Measurements from ENCODE around the gene KLF5. TPM values are rescaled to one million over a fixed set of nuclear protein-coding genes. Genes with fewer than 3 reads are reported as not detected.

The KLF5 gene
- total RNA-seq, 6 donors from 2014 or later = 43.5 to 112 (median 61.8) TPM

- H3K9me3 ChIP-seq = no peaks in the 10 kb centered on the region
- no peaks in the 10 kb centered on the region for H3K4me1 ChIP-seq
- TF ChIP-seq POLR2AphosphoS5 (IDR thresholded peaks at IDR 0.05) (no peak), EP300 (IDR thresholded peaks at IDR 0.05) (no peak), POLR2A (IDR thresholded peaks at IDR 0.05) (no peak), CTCF (IDR thresholded peaks at IDR 0.05) (no peak)
- H3K4me3 ChIP-seq = no peak overlapping the region
- H3K27me3 ChIP-seq = no peaks in the 10 kb centered on the region
- H3K27ac ChIP-seq = no peak overlapping the region
- ATAC-seq (ENCODE audit: low FRiP score in 2 of 2) = no peak
- H3K36me3 ChIP-seq = no peaks in the 10 kb centered on the region
- no peak for DNase-seq
- WGBS, 2 donors = 85 to 88% methylated on average over 3 of the region's 3 CpGs
Measured at GRCh38 chr13:73109969-73110368, 51.2 kb downstream of the KLF5 start.

- Histone ChIP-seq H3K4me3 (no peak overlapping the region), H3K36me3 (no peaks in the 10 kb centered on the region), H3K9me3 (no peaks in the 10 kb centered on the region), H3K27ac (no peak overlapping the region), H3K27me3 (no peaks in the 10 kb centered on the region), H3K4me1 (no peaks in the 10 kb centered on the region)
- TF ChIP-seq POLR2AphosphoS5 (IDR thresholded peaks at IDR 0.05) = no peak
- 80 to 89% methylated on average over 5 of the region's 5 CpGs for WGBS, 2 donors
- ATAC-seq (ENCODE audit: low FRiP score in 2 of 2) (no peak), DNase-seq (no peak)
Measured at GRCh38 chr13:73110814-73111213, 52.0 kb downstream of the KLF5 start.

- TF ChIP-seq CTCF (IDR thresholded peaks at IDR 0.05) (no peak), POLR2AphosphoS5 (IDR thresholded peaks at IDR 0.05) (no peak), POLR2A (IDR thresholded peaks at IDR 0.05) (no peak), EP300 (IDR thresholded peaks at IDR 0.05) (no peak)
- DNase-seq (no peak), ATAC-seq (ENCODE audit: low FRiP score in 2 of 2) (no peak)
- WGBS, 2 donors = 74 to 79% methylated on average over 3 of the region's 3 CpGs
- Histone ChIP-seq H3K36me3 (no peaks in the 10 kb centered on the region), H3K27me3 (no peaks in the 10 kb centered on the region), H3K4me3 (no peak overlapping the region), H3K27ac (no peak overlapping the region), H3K4me1 (no peaks in the 10 kb centered on the region), H3K9me3 (no peaks in the 10 kb centered on the region)
Measured at GRCh38 chr13:73111331-73111730, 52.5 kb downstream of the KLF5 start.

- Histone ChIP-seq H3K27me3 (no peaks in the 10 kb centered on the region), H3K27ac (no peak overlapping the region), H3K9me3 (no peaks in the 10 kb centered on the region), H3K36me3 (no peaks in the 10 kb centered on the region), H3K4me1 (no peaks in the 10 kb centered on the region), H3K4me3 (no peak overlapping the region)
- no peak for ATAC-seq (ENCODE audit: low FRiP score in 2 of 2)
- 91 to 100% methylated on average over 3 of the region's 3 CpGs for whole genome bisulfite sequencing, 2 donors
- TF ChIP-seq EP300 (IDR thresholded peaks at IDR 0.05) (no peak), POLR2AphosphoS5 (IDR thresholded peaks at IDR 0.05) (no peak), POLR2A (IDR thresholded peaks at IDR 0.05) (no peak), CTCF (IDR thresholded peaks at IDR 0.05) (no peak)
- DNase-seq = no peak
Measured at GRCh38 chr13:73119612-73120011, 60.8 kb downstream of the KLF5 start.

Small RNA genes within 50 kb of the gene (small RNA-seq; reads per million reads assigned to genes)
- 0 reads per million in 4 donors for gene RNU6-66P
